Testis (tissue), 2 donors: ENCODE data around the gene MTARC2.

Source experiments
- POLR2A ChIP-seq: fragments of 450-650 bp; IDR thresholded peaks from one replicate; pipeline ENCODE4 v1.6.1; 2017; ENCODE audit warnings: antibody characterized with exemption, mild to moderate bottlenecking, moderate library complexity
- TF ChIP-seq, protein P1 (sequence below), 3 experiments: fragments of 450-650 bp in 2 of 3; fragments of 200-600 bp in 1 of 3; sonication (generic) in 1 of 3; IDR thresholded peaks; one replicate each; pipeline ENCODE4 v1.5.1; 2016 to 2019; ENCODE audit warnings: antibody characterized with exemption in 3 of 3, mild to moderate bottlenecking in 2 of 3, moderate library complexity in 1 of 3

- TF ChIP-seq, protein P1, sequence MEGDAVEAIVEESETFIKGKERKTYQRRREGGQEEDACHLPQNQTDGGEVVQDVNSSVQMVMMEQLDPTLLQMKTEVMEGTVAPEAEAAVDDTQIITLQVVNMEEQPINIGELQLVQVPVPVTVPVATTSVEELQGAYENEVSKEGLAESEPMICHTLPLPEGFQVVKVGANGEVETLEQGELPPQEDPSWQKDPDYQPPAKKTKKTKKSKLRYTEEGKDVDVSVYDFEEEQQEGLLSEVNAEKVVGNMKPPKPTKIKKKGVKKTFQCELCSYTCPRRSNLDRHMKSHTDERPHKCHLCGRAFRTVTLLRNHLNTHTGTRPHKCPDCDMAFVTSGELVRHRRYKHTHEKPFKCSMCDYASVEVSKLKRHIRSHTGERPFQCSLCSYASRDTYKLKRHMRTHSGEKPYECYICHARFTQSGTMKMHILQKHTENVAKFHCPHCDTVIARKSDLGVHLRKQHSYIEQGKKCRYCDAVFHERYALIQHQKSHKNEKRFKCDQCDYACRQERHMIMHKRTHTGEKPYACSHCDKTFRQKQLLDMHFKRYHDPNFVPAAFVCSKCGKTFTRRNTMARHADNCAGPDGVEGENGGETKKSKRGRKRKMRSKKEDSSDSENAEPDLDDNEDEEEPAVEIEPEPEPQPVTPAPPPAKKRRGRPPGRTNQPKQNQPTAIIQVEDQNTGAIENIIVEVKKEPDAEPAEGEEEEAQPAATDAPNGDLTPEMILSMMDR (IDR thresholded peaks at IDR 0.05), result no peak
- no peak for TF ChIP-seq POLR2A
Measured at GRCh38 chr1:220784751-220785150, 36.6 kb downstream of the MTARC2 start.
